DMS53 (cell line): ENCODE data around the gene GUCY1B1.

Source experiments
- DNase-seq: peaks from one replicate; lab custom pipeline; 2025; lab: John Stamatoyannopoulos, UW

The GUCY1B1 gene

DNA sequence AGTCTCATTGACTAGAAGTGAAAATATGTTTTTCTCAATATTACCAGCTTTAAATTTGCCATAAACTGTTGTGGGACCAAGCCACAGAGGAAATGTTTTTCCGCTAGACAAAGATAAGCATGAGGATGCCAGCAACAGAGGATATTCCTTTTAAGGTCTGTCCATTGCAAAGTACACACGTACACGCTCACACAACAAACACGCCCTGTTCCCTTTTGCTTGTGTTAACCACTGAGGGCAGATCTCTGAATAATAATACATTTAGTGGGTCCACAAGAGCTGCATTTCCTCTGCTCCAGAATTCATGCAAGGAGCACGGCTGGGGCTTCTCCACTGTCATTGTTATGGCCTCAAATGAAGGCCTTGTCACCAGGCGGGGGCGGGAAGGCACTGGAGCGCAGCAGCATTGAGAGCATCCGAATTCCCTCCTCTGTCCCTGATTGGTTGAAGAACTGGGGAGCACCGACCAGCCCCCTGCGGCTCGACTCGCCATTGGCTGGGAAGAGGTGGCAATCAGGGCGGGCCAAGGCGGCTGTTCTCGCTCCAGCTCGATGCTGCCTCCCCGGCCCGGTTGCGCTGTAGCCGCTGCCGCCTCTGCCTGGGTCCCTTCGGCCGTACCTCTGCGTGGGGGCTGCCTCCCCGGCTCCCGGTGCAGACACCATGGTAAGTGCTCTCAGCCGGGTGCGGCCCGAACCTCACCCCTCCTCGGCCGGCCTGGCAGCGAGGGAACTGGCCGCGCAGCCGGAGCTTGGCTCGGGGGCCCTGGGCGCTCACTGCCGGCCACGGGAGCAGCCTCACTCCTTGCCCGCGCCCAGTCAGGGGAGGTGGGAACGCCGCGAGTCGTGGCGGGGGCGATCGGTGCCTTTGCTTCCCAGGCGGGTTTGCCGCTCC is at the start of gene GUCY1B1:
Gene GUCY1B1 (plus strand): TSS at position 541 of the 891 bp plus-strand sequence. CDS start 120 bp downstream, at position 661.
- DNase-seq: peak; percentile 94

DNA sequence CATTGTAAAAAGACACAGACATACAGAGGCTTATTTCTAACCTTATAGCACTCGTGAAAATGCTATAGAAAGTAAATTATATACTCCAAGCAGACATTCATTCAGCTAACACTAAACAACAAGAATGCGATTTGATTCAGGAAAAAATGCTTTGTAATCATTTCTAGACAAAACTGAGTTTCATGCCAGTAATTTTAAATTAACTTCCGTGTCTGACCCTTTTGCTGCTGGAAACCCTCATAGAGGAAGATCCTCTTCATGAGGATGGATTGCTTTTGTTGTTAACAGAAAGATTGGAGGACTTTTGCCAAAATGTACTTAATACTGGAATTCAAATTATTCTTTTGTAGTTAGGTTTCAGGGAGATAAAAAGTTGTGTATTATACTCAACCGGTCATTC is 48.9 kb upstream of the GUCY1B1 start:
- no peak for DNase-seq

DNA sequence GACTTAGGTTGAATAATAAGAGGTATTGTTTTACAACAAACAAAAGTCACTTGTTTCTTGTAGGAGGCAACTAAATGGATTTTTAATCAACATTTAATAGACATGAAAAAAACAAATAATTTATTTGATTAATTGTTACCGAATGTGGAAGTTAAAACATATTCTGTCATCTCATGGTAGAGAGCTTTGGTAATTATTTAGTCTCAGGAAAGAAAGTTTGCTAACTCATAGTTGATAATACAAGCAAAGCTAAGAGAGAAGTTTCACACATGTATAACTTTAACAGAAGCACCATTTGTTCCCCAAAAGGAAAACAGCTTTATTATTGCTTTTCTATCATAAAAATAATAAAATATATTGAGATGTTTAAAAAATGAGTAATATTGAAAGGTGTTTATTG is 47.3 kb upstream of the GUCY1B1 start:
- DNase-seq: no peak

DNA sequence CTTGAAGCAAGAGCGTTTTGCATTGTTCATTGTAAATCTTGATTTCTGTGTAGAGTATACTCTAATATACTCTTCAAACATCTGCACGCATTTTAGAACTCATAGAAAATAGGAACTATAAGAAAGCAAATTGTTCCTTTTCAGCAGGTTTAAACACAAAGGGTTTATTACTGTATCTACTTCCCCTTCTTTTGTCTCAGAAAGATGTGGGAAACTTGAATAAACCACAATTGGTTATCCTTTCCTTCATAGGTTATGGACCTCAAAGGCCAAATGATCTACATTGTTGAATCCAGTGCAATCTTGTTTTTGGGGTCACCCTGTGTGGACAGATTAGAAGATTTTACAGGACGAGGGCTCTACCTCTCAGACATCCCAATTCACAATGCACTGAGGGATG is 46.0 kb upstream of the GUCY1B1 start:
- no peak for DNase-seq

DNA sequence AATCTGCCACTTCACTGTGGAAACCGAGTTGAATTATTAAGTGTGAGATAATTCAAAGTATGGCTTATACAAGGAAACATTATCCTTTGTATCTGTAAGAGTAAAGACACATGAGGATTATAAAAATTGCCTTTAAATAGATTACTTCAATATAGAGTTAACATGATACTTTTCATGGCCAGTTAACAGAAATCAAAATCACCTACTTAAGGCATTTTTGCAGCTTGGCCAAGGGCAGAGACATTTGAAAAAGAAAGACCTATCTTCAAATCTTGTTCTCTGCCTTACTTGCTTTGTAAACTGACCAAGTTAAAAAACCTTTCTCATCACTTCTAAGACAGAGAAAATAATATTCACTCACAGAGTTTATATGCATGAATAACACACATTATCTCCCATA is 44.9 kb upstream of the GUCY1B1 start:
- no peak for DNase-seq

DNA sequence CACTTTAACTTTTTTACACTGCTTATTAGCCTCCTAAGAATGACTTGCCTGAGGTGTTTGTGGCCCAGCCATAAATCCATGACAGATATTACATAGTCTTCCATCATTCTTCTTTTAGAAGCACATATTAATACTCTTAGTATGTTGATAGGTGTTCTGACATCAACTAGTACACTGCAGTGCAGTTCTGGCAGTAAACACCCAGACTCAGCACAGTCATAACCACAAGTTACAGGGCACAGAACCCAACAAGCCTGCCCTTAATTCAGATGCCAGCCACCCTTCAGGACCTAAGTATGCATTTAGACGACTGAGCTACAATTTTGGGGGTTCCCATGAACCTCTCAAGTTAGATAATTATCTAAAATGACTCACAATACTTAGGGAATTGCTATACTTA is 36.5 kb upstream of the GUCY1B1 start:
- no peak for DNase-seq

DNA sequence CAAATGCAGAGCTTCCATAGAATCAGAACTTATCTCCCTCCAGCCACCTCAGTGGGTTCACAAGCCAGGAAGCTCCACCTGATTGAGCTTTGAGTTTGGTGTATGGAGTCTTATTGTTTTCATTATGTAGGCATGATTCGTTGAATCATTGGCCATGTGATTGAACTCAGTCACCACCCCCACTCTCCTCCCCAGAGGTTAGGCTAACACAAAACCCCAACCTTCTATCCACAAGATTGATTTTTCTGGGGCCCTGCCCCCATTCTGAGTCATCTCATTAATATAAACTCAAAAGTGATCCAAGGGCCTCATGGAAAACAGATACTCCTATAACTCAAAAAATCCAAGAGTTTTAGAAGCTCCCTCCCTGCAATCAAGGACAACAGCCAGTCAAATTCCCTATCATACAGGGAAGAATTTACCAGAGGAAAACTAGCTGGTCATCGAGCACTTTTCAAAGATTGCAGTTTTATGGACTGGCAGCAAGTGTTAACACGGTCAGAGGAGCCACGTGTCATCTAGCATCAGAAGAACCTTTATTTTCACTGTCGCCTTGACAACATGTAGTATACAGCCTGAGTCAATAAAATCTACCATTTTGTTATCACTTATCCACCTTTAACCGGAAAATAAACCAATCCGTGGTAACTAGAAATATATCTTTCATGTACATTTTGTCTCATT is 35.9 kb upstream of the GUCY1B1 start:
- DNase-seq: peak; percentile 23

DNA sequence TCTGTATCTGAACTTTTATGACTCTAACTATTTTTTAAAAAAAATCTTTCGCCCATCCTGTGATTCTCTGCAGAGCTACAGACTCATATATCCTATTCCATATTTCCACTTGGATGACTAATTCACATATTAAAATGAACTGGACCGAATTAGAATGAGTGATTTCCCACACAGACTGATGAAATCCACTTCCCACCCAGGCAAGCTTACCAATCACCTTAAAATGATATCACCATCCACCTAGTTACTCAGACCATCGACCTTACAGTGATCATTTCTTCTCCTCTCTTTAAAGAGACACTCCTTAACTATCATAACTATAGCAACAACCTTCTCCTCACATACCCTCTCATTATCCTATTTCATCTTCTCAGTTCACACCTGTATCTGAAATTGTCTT is 34.1 kb upstream of the GUCY1B1 start:
- no peak for DNase-seq

DNA sequence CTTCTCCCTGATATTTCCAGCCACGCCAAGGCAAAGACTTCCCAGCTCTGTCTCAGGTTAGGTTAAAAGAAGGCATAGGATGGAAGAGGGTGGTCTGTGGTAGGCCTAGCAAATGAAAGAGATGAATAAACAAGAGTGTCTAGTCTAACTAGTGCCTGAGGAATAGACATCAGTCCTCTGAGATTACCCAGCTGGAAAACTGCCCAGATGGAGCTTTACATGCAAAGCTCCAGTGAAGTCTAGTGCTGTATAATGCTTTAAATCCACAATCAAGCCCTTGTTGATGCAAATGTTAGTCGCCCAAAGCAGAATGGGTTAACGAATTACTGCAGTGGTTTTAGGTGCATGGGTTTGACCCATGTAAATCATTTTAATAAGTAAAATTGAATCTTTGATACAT is 24.8 kb upstream of the GUCY1B1 start:
- no peak for DNase-seq

DNA sequence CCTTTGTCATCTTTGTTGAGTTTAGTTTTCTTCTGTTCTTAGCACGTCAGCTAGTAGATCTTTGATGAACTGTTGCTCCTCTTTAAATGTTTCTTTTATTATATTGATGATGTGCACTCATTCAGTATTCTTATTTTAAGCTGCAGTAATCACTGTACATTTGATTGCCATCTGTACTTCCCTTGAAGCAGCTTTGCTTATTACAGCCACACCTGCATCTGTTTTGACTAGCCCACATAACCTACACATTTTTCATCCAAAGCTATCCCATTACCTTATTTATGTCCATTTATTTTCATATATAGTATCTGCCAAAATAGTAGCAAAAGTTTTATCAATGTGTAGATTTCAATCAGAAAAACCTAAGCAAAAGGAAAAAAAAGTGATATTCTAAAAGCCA is 23.9 kb upstream of the GUCY1B1 start:
- DNase-seq: no peak

DNA sequence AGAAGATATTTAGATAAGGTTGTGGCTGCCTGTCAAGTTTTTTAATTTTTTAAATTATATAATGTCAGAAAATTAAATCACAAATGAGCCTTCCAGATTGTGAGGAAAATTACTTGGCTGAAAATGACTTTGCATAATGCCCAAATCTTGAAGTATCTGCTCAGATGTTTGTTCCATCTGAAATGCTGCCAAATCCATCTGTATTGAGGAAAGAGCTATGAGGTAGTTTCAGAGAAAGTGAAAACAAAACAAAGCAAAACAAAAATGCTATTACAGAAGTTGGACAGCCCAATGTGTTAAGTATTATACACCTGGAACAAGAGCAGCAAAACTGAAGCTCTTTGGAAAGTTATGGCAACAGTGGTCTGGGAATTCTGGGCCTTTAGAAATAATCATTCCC is 23.3 kb upstream of the GUCY1B1 start:
- DNase-seq: no peak

DNA sequence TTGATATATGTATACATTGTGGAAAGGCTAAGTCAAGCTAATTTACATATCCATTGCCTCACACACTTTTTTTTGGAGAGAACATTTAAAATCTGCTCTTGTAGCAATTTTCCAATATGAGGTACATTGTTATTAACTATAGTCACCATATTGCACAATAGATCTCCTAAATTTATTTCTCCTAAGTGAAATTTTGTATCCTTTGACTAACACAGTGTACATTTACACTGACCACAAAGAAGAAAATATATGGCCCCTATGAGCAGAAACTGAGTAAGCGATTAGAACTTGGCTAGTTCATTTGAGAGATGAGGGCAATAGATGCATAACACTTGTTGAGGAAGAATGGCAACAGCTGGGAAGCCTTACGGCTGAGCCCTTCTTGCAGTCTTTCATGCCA is 20.3 kb upstream of the GUCY1B1 start:
- DNase-seq: no peak

DNA sequence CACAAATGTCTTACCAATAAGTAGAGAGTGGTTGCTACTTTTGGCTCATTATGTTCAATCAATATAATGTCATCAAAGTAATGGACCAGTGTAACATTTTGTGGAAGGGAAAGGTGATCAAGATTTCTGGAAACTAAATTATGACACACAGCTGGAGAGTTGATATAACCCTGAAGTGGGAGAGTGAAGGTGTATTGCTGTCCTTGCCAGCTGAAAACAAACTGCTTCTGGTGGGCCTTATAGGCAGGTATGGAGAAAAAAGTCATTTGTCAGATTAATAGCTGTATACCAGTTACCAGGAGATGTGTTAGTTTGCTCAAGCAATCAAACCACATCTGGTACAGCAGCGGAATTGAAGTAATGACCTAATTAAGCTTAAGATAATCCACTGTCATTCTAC is 17.3 kb upstream of the GUCY1B1 start:
- DNase-seq: no peak

DNA sequence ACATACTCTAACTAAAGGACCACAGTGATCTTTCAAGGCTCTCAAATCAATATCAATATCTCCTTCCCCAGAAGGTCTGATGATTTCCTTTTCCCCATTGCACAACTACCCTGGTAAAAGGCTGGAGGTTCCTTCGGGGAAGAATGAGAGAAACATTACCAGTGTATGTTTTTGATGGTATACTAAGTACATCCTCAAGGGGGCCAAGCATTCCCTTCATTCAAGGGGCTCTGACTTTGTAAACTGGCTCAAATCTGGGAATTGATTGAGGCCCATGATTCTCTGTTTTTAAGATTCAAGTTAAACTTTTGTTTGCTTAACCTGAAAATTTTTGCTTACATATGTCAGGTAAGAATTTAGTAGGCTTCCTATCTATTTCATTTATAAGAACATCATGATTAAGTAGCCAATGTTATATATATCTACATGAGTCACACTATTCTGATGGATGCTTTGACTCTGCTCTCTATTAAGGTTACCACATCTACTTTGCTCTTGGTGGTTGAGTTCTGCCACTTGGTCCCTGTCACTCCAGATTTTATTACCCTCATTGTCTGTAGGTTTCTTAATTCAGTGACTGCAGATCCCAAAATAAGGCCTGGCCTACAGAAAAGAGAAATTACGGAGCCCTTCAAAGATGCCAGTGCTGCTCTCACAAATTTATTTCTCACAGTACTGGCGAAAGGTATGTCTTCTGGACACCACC is 16.4 kb upstream of the GUCY1B1 start:
- peak; percentile 2 for DNase-seq

DNA sequence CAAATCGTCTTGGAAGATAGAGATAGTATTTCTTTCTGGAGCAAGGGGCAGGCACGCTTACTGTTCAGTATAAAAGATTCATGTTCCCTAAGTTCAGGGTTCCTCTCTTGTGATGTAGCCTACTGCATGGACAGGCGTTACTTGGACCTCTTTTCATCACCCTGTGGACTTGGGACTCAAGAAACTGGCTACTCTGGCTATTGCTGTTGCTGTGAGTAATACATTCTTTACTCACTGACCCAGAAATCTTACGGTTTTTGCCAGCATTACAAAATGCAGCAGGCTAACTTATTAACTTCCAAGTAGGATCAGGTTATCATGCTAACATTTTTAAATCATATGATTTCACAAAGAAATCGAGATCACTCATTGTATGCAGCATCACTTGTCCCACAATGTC is 12.8 kb upstream of the GUCY1B1 start:
- DNase-seq: no peak

DNA sequence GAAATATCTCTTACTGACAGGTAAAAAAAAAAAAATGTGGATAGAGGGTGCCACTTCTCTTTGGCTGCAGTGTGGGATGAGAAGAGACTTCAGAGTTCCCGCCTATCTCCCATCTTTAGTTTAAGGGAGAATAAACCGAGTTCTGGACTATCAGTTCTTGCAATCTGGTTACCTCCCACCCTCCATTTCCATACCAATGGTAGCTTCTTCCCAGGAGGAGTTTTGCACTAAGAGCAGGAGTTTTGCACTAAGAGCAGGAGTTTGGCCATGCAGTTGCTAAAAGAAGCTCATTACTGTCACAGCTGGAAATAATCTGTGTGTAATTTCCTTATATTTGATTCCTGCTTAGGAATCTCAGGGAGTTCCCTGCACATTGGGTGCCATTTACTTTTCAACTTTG is 10.8 kb upstream of the GUCY1B1 start:
- no peak for DNase-seq

DNA sequence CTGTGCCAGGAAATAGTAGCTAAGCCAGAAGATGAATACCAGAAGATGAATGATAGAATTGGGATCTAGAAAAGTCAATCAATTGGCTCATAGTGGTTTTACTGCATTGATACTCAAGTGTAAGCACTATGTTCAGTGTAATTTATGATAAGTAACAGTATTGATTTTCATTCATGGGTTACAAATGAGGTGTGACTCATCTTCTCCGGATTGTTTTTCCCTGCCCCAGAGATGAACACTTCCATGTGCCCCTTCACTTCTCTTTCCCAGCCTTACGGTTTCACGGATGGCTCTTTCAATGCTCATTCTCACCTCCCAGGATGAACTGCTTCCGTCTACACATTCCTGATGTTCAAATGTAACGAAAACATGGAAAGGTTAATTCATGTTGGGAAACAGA is 9.8 kb upstream of the GUCY1B1 start:
- DNase-seq: no peak

DNA sequence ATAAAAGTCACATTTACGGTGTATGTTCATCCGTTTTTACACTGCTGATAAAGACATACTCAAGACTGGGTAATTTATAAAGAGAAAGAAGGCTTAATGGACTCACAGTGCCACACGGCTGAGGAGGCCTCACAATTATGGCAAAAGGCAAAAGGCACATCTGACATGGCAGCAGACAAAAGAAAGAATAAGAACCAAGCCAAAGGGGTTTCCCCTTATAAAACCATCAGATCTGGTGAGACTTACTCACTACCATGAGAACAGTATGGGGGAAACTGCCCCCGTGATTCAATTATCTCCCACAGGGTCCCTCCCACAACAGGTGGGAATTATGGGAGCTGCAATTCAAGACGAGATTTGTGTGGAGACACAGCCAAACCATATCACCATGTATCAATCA is 7.3 kb upstream of the GUCY1B1 start:
- DNase-seq: no peak

DNA sequence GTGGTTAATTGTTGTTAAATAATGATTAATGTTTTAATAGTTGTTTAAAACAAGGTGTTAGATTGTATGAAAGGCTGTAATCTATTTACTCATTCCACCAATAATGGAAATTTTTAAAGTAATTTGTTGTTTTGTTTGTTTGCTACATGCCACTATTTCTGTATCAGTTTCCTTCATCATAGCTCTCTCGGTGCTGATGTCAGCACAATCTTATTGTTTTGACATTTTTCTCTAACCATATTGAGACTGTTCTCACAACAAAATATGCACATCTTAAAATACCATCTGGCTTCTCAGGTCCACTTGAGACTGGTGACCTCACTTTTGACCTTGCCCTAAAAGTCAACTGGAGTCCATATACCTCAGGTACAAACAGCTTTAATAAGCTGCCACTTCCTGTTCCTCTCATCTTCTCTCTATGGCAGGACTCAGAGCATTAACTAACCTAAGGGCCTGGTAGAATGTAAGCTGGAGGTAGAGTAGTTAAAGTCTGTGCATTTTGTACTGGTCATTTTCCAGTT is 1.0 kb upstream of the GUCY1B1 start:
- DNase-seq: peak; percentile 42

DNA sequence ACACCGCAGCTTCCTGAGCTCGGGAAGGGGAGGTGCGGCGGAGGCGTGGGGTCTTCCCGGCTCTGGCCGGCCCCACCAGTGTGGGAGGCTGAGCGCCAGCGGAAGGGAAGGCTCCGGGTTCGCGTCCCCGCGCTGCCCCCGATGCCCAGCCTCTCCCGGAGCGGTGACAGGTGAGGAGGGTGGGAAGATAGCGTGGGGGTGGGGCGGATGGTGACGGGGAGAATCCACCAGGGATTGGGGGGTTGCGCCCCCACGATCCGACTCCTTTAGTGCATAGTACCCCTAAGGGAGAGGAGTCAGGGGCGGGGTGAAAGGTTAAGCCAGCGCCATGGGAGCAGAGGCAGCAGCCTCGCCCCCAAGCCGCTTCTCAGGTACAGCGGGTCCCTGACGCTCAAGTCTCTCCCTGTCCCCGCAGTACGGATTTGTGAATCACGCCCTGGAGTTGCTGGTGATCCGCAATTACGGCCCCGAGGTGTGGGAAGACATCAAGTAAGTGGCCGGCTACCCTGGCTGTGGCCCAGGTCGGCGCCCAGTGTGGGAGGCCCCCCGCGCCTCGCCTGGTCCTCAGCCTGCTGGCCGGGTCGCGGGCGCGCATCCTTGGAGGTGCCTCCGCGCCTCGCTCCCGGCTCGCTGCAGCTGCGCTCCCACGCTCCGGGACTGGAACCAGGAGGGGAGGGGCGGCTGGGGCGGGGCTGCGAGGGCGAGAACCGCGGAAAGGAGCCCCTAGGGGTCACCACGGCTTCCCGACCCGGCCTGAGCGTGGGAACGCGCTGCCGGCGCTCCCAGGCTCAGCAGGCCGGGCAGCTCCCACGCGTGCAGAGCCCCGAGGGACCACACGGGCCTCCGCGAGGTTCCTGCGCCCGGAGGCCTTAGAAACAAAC is 791 bp downstream of the GUCY1B1 start:
- peak; percentile 62 for DNase-seq

DNA sequence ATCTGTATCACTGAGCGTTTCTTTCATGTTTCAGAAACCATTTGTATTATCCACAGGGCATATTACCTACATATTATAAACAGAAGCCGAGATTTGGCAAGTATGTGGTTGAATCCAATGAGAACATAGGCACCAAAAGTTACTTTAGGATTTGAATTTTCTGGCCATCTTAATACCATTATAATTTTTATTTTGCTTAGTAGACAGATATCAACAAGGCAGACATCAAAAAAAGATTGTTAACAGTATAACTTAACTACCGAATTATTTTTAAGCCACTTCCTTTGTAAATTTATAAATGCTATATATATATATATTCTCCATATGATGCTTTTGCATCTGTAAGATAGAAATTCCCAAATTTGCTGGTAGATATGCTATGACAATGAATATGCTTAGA is 2.2 kb downstream of the GUCY1B1 start:
- DNase-seq: no peak

DNA sequence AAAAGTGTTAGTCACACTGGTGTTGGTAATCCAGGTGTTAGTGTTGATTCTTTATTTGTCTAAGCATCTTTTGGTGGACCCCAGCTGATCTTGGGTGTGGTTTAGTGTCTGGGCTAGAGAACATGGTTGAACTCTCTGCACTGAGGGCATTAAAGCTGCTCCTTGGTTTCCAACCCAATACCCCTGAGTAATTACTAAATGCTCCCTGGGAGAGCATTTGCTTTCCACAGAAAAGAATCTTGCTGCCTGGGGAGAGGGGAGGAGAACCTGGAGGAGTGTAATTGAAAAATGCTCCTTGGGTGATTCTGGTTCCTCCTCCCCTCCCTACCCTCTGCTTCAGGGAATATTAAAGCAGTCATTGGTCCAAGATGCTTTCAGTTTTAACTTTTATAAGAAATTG is 3.1 kb downstream of the GUCY1B1 start:
- no peak for DNase-seq
